H9 (cell line): ENCODE measurements around the gene RPS19BP1. TPM values are rescaled to one million over a fixed set of nuclear protein-coding genes. Genes with fewer than 3 reads are reported as not detected.

Source experiments
- DNase-seq: peaks from one replicate; pipeline ENCODE4 v3.0.0-alpha.2; 2017
- H2AFZ ChIP-seq: one replicate; pipeline ENCODE4 v1.6.1; 2013; ENCODE audit warnings: mild to moderate bottlenecking, low read length, control low read depth, moderate library complexity
- H2AK5ac ChIP-seq: 2 replicates; pipeline ENCODE4 v1.6.1; 2013; ENCODE audit warnings: low read length, control low read depth, mixed read lengths; ENCODE audit not compliant: insufficient read length
- H2BK120ac ChIP-seq: one replicate; pipeline ENCODE4 v1.6.1; 2013; ENCODE audit warnings: low read depth, mild to moderate bottlenecking, low read length, control low read depth, inconsistent platforms; ENCODE audit not compliant: poor library complexity, severe bottlenecking
- H2BK12ac ChIP-seq: 2 replicates; pipeline ENCODE4 v1.6.1; 2013; ENCODE audit warnings: low read length, control low read depth, mixed read lengths, low read depth; ENCODE audit not compliant: insufficient read length
- H2BK15ac ChIP-seq: 2 replicates; pipeline ENCODE4 v1.6.1; 2013; ENCODE audit warnings: low read depth, low read length, control low read depth
- H2BK20ac ChIP-seq: one replicate; pipeline ENCODE4 v1.6.1; 2013; ENCODE audit warnings: low read depth, mild to moderate bottlenecking, low read length, control low read depth, inconsistent platforms; ENCODE audit not compliant: poor library complexity, severe bottlenecking
- H2BK5ac ChIP-seq: 2 replicates; pipeline ENCODE4 v1.6.1; 2013; ENCODE audit warnings: low read length, control low read depth, mixed read lengths; ENCODE audit not compliant: insufficient read length
- H3K14ac ChIP-seq: 2 replicates; pipeline ENCODE4 v1.6.1; 2013; ENCODE audit warnings: low read length, control low read depth; ENCODE audit not compliant: insufficient read depth
- H3K18ac ChIP-seq: 2 replicates; pipeline ENCODE4 v1.6.1; 2013; ENCODE audit warnings: low read depth, mild to moderate bottlenecking, mixed read lengths, low read length, control low read depth; ENCODE audit not compliant: insufficient read length
- H3K23ac ChIP-seq: 2 replicates; pipeline ENCODE4 v1.6.1; 2013; ENCODE audit warnings: low read length, control low read depth, mixed read lengths, low read depth; ENCODE audit not compliant: insufficient read length
- H3K23me2 ChIP-seq: 2 replicates; pipeline ENCODE4 v1.6.1; 2013; ENCODE audit warnings: low read depth, mild to moderate bottlenecking, mixed read lengths, low read length, control low read depth; ENCODE audit not compliant: insufficient read length, poor library complexity, severe bottlenecking
- H3K27ac ChIP-seq: 2 replicates; pipeline ENCODE4 v1.5.1; 2013; ENCODE audit warnings: low read length, control low read depth, mixed read lengths, low read depth; ENCODE audit not compliant: insufficient read length
- H3K27me3 ChIP-seq: 2 replicates; pipeline ENCODE4 v1.6.1; 2013; ENCODE audit warnings: low read length, control low read depth, inconsistent platforms; ENCODE audit not compliant: insufficient read depth
- H3K4ac ChIP-seq: 2 replicates; pipeline ENCODE4 v1.6.1; 2013; ENCODE audit warnings: low read depth, mild to moderate bottlenecking, control low read depth, inconsistent platforms, low read length, moderate library complexity
- H3K4me1 ChIP-seq: 2 replicates; pipeline ENCODE4 v1.6.1; 2013; ENCODE audit warnings: low read length, control low read depth, inconsistent platforms; ENCODE audit not compliant: insufficient read depth
- H3K4me2 ChIP-seq: 2 replicates; pipeline ENCODE4 v1.6.1; 2013; ENCODE audit warnings: low read length, control low read depth, mixed read lengths; ENCODE audit not compliant: insufficient read length, insufficient read depth
- H3K56ac ChIP-seq: 2 replicates; pipeline ENCODE4 v1.6.1; 2013; ENCODE audit warnings: low read depth, mild to moderate bottlenecking, mixed read lengths, low read length, control low read depth; ENCODE audit not compliant: insufficient read length
- H3K79me1 ChIP-seq: 2 replicates; pipeline ENCODE4 v1.6.1; 2013; ENCODE audit warnings: low read depth, mild to moderate bottlenecking, moderate library complexity, low read length, control low read depth, inconsistent platforms; ENCODE audit not compliant: insufficient read depth, poor library complexity, severe bottlenecking
- H3K79me2 ChIP-seq: 2 replicates; pipeline ENCODE4 v1.6.1; 2013; ENCODE audit warnings: low read length, control low read depth, inconsistent platforms; ENCODE audit not compliant: insufficient read depth
- H3K9ac ChIP-seq: 2 replicates; pipeline ENCODE4 v1.6.1; 2013; ENCODE audit warnings: low read length, control low read depth, mixed read lengths; ENCODE audit not compliant: insufficient read length; ENCODE audit errors: extremely low read depth
- H3K9me3 ChIP-seq: one replicate; pipeline ENCODE4 v1.6.1; 2013; ENCODE audit warnings: low read depth, low read length, inconsistent platforms; ENCODE audit not compliant: control insufficient read depth
- H3T11ph ChIP-seq: one replicate; pipeline ENCODE4 v1.6.1; 2013; ENCODE audit warnings: mild to moderate bottlenecking, low read length, control low read depth, inconsistent platforms
- H4K20me1 ChIP-seq: one replicate; pipeline ENCODE4 v1.6.1; 2013; ENCODE audit not compliant: control insufficient read depth, insufficient read length, insufficient read depth
- H4K5ac ChIP-seq: 2 replicates; pipeline ENCODE4 v1.6.1; 2013; ENCODE audit warnings: low read depth, mild to moderate bottlenecking, mixed read lengths, low read length, control low read depth; ENCODE audit not compliant: insufficient read length
- H4K8ac ChIP-seq: replicated peaks from 2 replicates; pipeline ENCODE4 v1.6.1; 2013; ENCODE audit warnings: low read length, control low read depth, mixed read lengths, low read depth; ENCODE audit not compliant: insufficient read length
- H4K91ac ChIP-seq: 2 replicates; pipeline ENCODE4 v1.6.1; 2013; ENCODE audit warnings: low read depth, mild to moderate bottlenecking, moderate library complexity, mixed read lengths, low read length, control low read depth; ENCODE audit not compliant: insufficient read length
- H3K27ac Mint-ChIP-seq, 3 experiments: 2 replicates in 2 of 3; 3 replicates in 1 of 3; pipeline ENCODE4 v1.8.0; 2020 to 2021; ENCODE audit warnings: mixed read lengths in 3 of 3, mild to moderate bottlenecking in 1 of 3, moderate library complexity in 1 of 3
- H3K27me3 Mint-ChIP-seq: 2 replicates; pipeline ENCODE4 v1.8.0; 2021; ENCODE audit warnings: low read depth, mild to moderate bottlenecking, moderate library complexity, mixed read lengths
- H3K36me3 Mint-ChIP-seq, 3 experiments: 2 replicates in 2 of 3; 3 replicates in 1 of 3; pipeline ENCODE4 v1.8.0; 2020 to 2021; ENCODE audit warnings: low read depth in 3 of 3, mixed read lengths in 3 of 3; ENCODE audit not compliant: insufficient read depth in 1 of 3
- H3K4me1 Mint-ChIP-seq, 2 experiments: 2 replicates each; pipeline ENCODE4 v1.8.0; 2020; ENCODE audit warnings: mixed read lengths in 2 of 2
- H3K4me3 Mint-ChIP-seq, 2 experiments: 2 replicates in 1 of 2; 3 replicates in 1 of 2; pipeline ENCODE4 v1.8.0; 2020 to 2021; ENCODE audit warnings: mild to moderate bottlenecking in 2 of 2, mixed read lengths in 2 of 2, moderate library complexity in 1 of 2
- H3K9me3 Mint-ChIP-seq, 2 experiments: 2 replicates in 1 of 2; 3 replicates in 1 of 2; pipeline ENCODE4 v1.8.0; 2020; ENCODE audit warnings: mild to moderate bottlenecking in 2 of 2, mixed read lengths in 2 of 2, moderate library complexity in 1 of 2
- CTCF ChIP-seq: fragments of 200-600 bp; sonication (generic); conservative IDR thresholded peaks from 3 replicates; pipeline ENCODE4 v1.8.0; 2021; ENCODE audit warnings: antibody characterized with exemption, mild to moderate bottlenecking
- WGBS: extraction: QIAGEN DNeasy Blood & Tissue Kit; methylation state at CpG from one replicate; pipeline ENCODE4 v1.1.7; 2013; ENCODE audit warnings: missing lambda C conversion rate, low lambda C conversion rate, mixed read lengths; ENCODE audit not compliant: insufficient read length; ENCODE audit errors: extremely low coverage; 5-methylcytosine and 5-hydroxymethylcytosine counted together
- total RNA-seq: library from RNA; stranded (reverse); gene quantifications from 2 replicates; pipeline ENCODE4 v1.2.1, GENCODE V29; 2021

The RPS19BP1 gene
- total RNA-seq, 1 experiment from 2014 or later, result 65.0 TPM

GRCh38 chr22:39502789-39503409 is 29.6 kb downstream of the RPS19BP1 start:
- H3K14ac ChIP-seq, result no peak overlapping the region
- WGBS, result no CpG with 5 or more reads among the region's 18 CpGs

More at GRCh38 chr22:39502789-39503409, 29.6 kb downstream of the RPS19BP1 start:
- Mint-ChIP-seq H3K36me3 (peaks cover 33 to 45% (median 35%) of the 10 kb centered on the region in 3 experiments; a peak in 6 of 7 replicates), H3K9me3 (no peaks in the 10 kb centered on the region), H3K4me1 (peaks cover 10 to 14% of the 10 kb centered on the region in 2 experiments), H3K4me3 (peak overlapping the region; percentile 87 to 98), H3K27ac (no peak overlapping the region), H3K27me3 (peaks cover 88% of the 10 kb centered on the region)
- H2AFZ ChIP-seq, result no peak overlapping the region
- no peak overlapping the region for H2BK12ac ChIP-seq
- H3K27me3 ChIP-seq, result peaks cover 15% of the 10 kb centered on the region
- H3K27ac ChIP-seq, result no peak overlapping the region
- H3K79me1 ChIP-seq, result no peaks in the 10 kb centered on the region
- H3K56ac ChIP-seq, result no peak overlapping the region
- no peaks in the 10 kb centered on the region; the same call in 1 of the 2 replicates for H3K4me1 ChIP-seq
- H3K9ac ChIP-seq, result peak overlapping the region; percentile 12
- H3K23me2 ChIP-seq, result peaks cover 8% of the 10 kb centered on the region
- peaks cover 8% of the 10 kb centered on the region for H4K20me1 ChIP-seq
- H2BK20ac ChIP-seq, result no peak overlapping the region
- no peak overlapping the region for H4K91ac ChIP-seq
- no peaks in the 10 kb centered on the region for H3K9me3 ChIP-seq
- H3K18ac ChIP-seq, result no peak overlapping the region
- TF ChIP-seq CTCF, result no peak
- no peak overlapping the region for H2BK5ac ChIP-seq
- H3K23ac ChIP-seq, result no peak overlapping the region
- no peak overlapping the region for H2AK5ac ChIP-seq
- H3T11ph ChIP-seq, result no peak overlapping the region
- no peak overlapping the region for H2BK120ac ChIP-seq
- no peak overlapping the region for H2BK15ac ChIP-seq
- DNase-seq, result no peak
- no peak overlapping the region for H4K5ac ChIP-seq
- H4K8ac ChIP-seq, result no peak overlapping the region
- no peak overlapping the region for H3K4ac ChIP-seq
- peak overlapping the region; percentile 68 for H3K4me2 ChIP-seq
- no peaks in the 10 kb centered on the region for H3K79me2 ChIP-seq
